Skeletal muscle tissue (tissue), 4 donors: ENCODE results near the gene PIANP. TPM values are rescaled to one million over a fixed set of nuclear protein-coding genes. Genes with fewer than 3 reads are reported as not detected.
"Not testable (repeated sequence)": the region's sequence is repeated elsewhere in the genome, so short reads cannot be mapped to it uniquely, and the experiment has no call there.

ENCODE experiments used
- H3K27ac ChIP-seq: one replicate; pipeline ENCODE4 v1.7.0; 2013; ENCODE audit warnings: mild to moderate bottlenecking, low read depth, low read length, inconsistent platforms
- H3K27me3 ChIP-seq, 3 donors: one replicate each; pipeline ENCODE4 v1.7.0; 2013; ENCODE audit warnings: low read length in 3 of 3; ENCODE audit not compliant: control insufficient read depth in 3 of 3, insufficient read depth in 3 of 3
- H3K36me3 ChIP-seq, 3 donors: one replicate each; pipeline ENCODE4 v1.7.0; 2013; ENCODE audit warnings: low read length in 3 of 3; ENCODE audit not compliant: control insufficient read depth in 3 of 3, insufficient read depth in 3 of 3
- H3K4me1 ChIP-seq, 3 donors: one replicate each; pipeline ENCODE4 v1.7.0; 2013; ENCODE audit warnings: low read length in 3 of 3, mild to moderate bottlenecking in 3 of 3; ENCODE audit not compliant: control insufficient read depth in 3 of 3, insufficient read depth in 3 of 3
- H3K4me3 ChIP-seq, 3 donors: one replicate each; pipeline ENCODE4 v1.7.0; 2013; ENCODE audit warnings: low read length in 3 of 3
- H3K9ac ChIP-seq, 3 donors: one replicate each; pipeline ENCODE4 v1.7.0; 2013; ENCODE audit warnings: low read length in 3 of 3, mild to moderate bottlenecking in 3 of 3, moderate library complexity in 2 of 3, low read depth in 1 of 3
- H3K9me3 ChIP-seq, 3 donors: one replicate each; pipeline ENCODE4 v1.7.0; 2013; ENCODE audit warnings: low read length in 3 of 3; ENCODE audit not compliant: control insufficient read depth in 3 of 3
- total RNA-seq: library from RNA; depleted of rRNA; stranded (reverse); fragments of >200 nt; gene quantifications from one replicate; pipeline ENCODE4 v1.2.3, GENCODE V29; 2014
- donor health status: Osteomylitis.

PIANP gene
- total RNA-seq, 1 donor from 2014 or later: under 0.01 TPM

GRCh38 chr12:6708960-6709394, 8.4 kb upstream of the PIANP start:
- H3K9ac ChIP-seq: no peak overlapping the region
- H3K4me3 ChIP-seq: no peak overlapping the region
- no peaks in the 10 kb centered on the region for H3K4me1 ChIP-seq
- no peak overlapping the region for H3K27ac ChIP-seq
- no peaks in the 10 kb centered on the region for H3K9me3 ChIP-seq
- H3K27me3 ChIP-seq: peaks cover 6 to 20% (median 14%) of the 10 kb centered on the region in 3 donors
- H3K36me3 ChIP-seq: no peaks in the 10 kb centered on the region

GRCh38 chr12:6708351-6708750, 7.7 kb upstream of the PIANP start:
- not testable (repeated sequence) for H3K9ac ChIP-seq, H3K27ac ChIP-seq, H3K4me1 ChIP-seq, H3K36me3 ChIP-seq, H3K4me3 ChIP-seq, H3K9me3 ChIP-seq
- peaks cover 11 to 26% (median 20%) of the 10 kb centered on the region in 3 donors for H3K27me3 ChIP-seq

GRCh38 chr12:6703631-6704030, 3.0 kb upstream of the PIANP start:
- H3K4me1 ChIP-seq: peaks cover 4 to 5% (median 5%) of the 10 kb centered on the region in 3 donors
- H3K9ac ChIP-seq: no peak overlapping the region
- no peak overlapping the region for H3K27ac ChIP-seq
- no peaks in the 10 kb centered on the region for H3K9me3 ChIP-seq
- no peaks in the 10 kb centered on the region for H3K36me3 ChIP-seq
- H3K27me3 ChIP-seq: peaks cover 44 to 52% (median 45%) of the 10 kb centered on the region in 3 donors
- H3K4me3 ChIP-seq: no peak overlapping the region

- Histone ChIP-seq H3K4me3 (peak overlapping the region in 1 of 3 donors; percentile 36), H3K27me3 (peaks cover 53 to 69% (median 67%) of the 10 kb centered on the region in 3 donors), H3K4me1 (peaks cover 4 to 5% (median 5%) of the 10 kb centered on the region in 3 donors), H3K9ac (no peak overlapping the region), H3K9me3 (no peaks in the 10 kb centered on the region), H3K27ac (no peak overlapping the region), H3K36me3 (no peaks in the 10 kb centered on the region)
These were observed 608 bp upstream of the PIANP start for GRCh38 chr12:6701078-6701768.

GRCh38 chr12:6699989-6700645, 498 bp downstream of the PIANP start:
- H3K27ac ChIP-seq: no peak overlapping the region
- peak overlapping the region in 1 of 3 donors; percentile 19 for H3K9ac ChIP-seq
- H3K36me3 ChIP-seq: no peaks in the 10 kb centered on the region
- H3K27me3 ChIP-seq: peaks cover 59 to 80% (median 76%) of the 10 kb centered on the region in 3 donors
- peaks cover 4 to 5% (median 5%) of the 10 kb centered on the region in 3 donors for H3K4me1 ChIP-seq
- no peak overlapping the region for H3K4me3 ChIP-seq
- H3K9me3 ChIP-seq: no peaks in the 10 kb centered on the region

- Histone ChIP-seq H3K9ac (peak overlapping the region in 1 of 3 donors; percentile 19), H3K27me3 (peaks cover 60 to 83% (median 79%) of the 10 kb centered on the region in 3 donors), H3K27ac (no peak overlapping the region), H3K9me3 (no peaks in the 10 kb centered on the region), H3K4me1 (peaks cover 4 to 5% (median 5%) of the 10 kb centered on the region in 3 donors), H3K4me3 (no peak overlapping the region), H3K36me3 (no peaks in the 10 kb centered on the region)
These were observed 1.2 kb downstream of the PIANP start for GRCh38 chr12:6699259-6699988.

GRCh38 chr12:6698352-6699046, 2.1 kb downstream of the PIANP start:
- H3K36me3 ChIP-seq: no peaks in the 10 kb centered on the region
- H3K9me3 ChIP-seq: no peaks in the 10 kb centered on the region
- H3K9ac ChIP-seq: no peak overlapping the region
- H3K27ac ChIP-seq: no peak overlapping the region
- H3K27me3 ChIP-seq: peaks cover 59 to 82% (median 78%) of the 10 kb centered on the region in 3 donors
- H3K4me3 ChIP-seq: no peak overlapping the region
- peaks cover 4 to 5% (median 5%) of the 10 kb centered on the region in 3 donors for H3K4me1 ChIP-seq

GRCh38 chr12:6697584-6698351, 2.8 kb downstream of the PIANP start:
- no peak overlapping the region for H3K9ac ChIP-seq
- H3K4me1 ChIP-seq: peaks cover 4 to 5% (median 5%) of the 10 kb centered on the region in 3 donors
- H3K4me3 ChIP-seq: no peak overlapping the region
- H3K27me3 ChIP-seq: peaks cover 56 to 84% (median 75%) of the 10 kb centered on the region in 3 donors
- no peak overlapping the region for H3K27ac ChIP-seq
- no peaks in the 10 kb centered on the region for H3K36me3 ChIP-seq
- H3K9me3 ChIP-seq: no peaks in the 10 kb centered on the region
